GM18909 (cell line): ENCODE measurements around the gene TRIM14.
A peak's percentile ranks its signal among the peaks of the same experiment; 100 is the strongest.
"Not testable (repeated sequence)": the region's sequence is repeated elsewhere in the genome, so short reads cannot be mapped to it uniquely, and the experiment has no call there.

Source experiments
- ATAC-seq: cut with Tn5 transposase; IDR thresholded peaks from one replicate; pipeline ENCODE4 v1.9.1; 2021; ENCODE audit warnings: mild to moderate bottlenecking; ENCODE audit not compliant: unreplicated experiment, poor library complexity

TRIM14 gene

GRCh38 chr9:98142182-98142907, 23.3 kb upstream of the TRIM14 start:
- ATAC-seq = no peak

- ATAC-seq = no peak
Observed at GRCh38 chr9:98140503-98140902, 21.5 kb upstream of the TRIM14 start.

GRCh38 chr9:98136489-98136888, 17.5 kb upstream of the TRIM14 start:
- no peak for ATAC-seq

- ATAC-seq = no peak
Observed at GRCh38 chr9:98135938-98136337, 16.9 kb upstream of the TRIM14 start.

- ATAC-seq = no peak
Observed at GRCh38 chr9:98135558-98135934, 16.5 kb upstream of the TRIM14 start.

- ATAC-seq = no peak
Observed at GRCh38 chr9:98134702-98135557, 15.9 kb upstream of the TRIM14 start.

DNA sequence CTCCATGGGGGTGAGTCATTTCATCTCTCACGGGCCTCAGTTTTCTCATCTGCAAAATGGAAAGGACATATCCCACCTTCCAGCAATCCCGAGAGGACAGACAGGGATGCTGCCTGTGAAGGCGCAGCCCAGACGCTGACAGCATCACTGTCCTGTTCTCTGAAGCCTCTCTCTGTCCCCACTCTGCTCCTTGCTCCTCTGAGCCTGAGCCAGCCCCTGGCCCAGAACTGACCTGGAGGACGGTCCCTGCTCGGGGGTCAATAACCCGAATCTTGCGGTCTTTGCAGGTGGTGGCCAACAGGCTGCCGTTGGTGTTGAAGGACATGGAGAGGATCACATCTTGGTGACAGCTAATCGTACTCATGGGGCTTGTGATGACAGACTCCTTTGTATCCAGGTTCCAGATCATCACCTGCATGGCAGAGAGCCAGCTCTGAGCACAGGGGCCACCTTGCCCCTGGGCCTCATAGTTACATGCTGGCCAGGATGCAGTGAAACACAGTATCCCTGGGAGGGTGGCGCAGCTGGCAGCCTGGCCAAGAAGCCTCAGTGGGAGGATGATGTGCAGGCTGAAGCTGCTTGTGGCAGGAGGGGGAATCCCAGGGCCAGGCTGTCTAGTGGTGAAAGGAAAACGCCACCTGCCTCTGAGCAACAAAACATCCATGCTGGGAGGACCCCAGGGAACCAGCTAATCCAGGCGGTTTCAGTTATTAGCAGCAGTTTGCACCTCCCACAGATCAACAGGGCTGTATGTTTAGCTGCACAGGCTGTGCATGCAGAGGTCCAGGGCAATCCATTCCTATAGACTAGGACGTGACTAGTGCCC, 14.0 kb upstream of the TRIM14 start:
- ATAC-seq = no peak

DNA sequence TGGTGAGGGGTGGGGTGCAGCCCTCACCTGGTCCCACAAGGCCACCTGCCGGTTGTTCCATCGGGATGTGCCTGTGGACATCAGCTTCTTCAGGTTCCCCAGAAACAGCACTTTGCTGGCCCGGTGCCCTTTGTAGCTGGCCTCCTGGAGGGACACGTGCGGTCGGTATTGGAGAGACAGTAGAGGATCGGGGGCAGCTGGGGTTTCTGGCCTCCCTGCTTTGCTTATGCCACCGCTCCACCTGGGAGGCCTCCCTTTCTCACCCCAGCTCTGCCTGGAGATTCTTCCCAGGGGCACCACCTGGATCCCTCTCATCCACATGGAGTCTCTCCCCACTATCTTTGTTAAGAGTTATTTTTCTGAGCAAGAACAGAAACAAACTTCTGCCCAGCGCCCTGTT, 13.1 kb upstream of the TRIM14 start:
- ATAC-seq = no peak

GRCh38 chr9:98130576-98131228, 11.7 kb upstream of the TRIM14 start:
- no peak for ATAC-seq

DNA sequence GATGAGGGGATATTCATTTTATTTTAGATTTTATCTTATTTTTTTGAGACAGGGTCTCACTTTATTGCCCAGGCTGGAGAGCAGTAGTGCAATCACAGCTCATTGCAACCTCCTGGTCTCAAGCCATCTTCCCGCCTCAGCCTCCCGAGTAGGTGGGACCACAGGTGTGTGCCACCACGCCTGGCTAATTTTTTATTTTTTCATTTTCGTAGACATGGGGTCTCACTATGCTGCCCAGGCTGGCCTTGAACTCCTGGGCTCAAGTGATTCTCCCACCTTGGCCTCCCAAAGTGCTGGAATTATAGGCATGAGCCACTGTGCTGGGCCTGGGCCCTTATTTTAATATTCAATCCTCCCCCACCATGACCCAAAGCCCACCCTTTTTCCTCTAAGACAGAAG, 11.0 kb upstream of the TRIM14 start:
- not testable (repeated sequence) for ATAC-seq

DNA sequence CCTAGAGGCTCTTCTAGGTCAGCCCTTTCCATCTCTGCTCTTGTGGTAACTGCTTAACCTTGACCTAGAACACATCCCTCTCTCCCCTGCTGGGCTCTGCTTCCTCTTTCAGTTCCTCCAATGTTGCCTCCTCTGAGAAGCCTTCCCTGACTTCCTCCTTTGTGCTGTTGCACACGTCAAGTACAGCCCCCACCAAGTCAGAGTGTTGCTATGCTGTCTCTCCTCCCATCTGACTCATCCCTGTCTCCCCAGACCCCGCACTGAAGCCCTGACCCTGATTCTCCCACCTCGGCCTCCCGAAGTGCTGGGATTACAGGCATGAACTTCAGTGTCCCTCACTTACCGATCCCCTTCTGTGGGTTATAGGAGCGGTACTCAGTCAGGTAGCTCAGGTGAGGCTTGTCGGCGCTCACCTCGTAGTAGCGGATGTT, 10.4 kb upstream of the TRIM14 start:
- peak; percentile 76 for ATAC-seq

DNA sequence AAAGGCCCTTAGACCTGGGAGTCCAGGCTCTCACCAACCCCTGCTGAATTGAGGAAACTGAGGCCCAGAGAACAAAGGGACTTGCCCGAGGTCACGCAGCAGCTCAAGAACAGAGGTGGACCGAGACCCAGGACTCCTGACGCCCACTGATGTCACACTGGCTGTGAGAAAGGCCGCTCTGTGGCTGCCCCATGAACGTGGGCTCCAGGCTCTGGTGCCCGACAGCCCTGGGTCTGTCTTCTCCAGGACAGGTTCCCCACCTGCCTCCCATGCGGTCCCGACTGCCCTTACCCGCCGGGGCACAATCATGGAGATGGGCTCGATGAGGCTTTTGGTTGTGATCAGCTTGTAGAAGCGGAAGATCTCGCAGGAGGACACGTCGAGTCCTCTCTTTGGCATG, 9.3 kb upstream of the TRIM14 start:
- ATAC-seq = no peak

DNA sequence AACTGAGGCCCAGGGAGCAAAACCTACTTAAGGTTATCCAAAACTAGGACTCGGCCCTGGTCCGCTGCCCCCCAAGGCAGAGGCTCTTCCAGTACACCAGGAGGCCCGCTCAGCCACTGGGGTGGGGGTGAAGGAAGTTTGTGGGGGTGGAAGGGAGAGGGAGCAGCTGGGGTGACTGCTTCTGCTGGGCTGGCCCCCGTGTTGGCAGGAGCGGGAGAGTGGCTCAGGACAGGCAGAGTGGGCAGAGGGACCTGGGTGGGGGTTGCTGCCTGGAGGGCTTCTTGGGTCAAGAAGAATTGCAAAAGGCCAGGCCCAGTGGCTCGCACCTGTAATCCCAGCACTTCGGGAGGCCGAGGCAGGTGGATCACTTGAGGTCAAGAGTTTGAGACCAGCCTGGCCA, 8.2 kb upstream of the TRIM14 start:
- ATAC-seq = no peak

DNA sequence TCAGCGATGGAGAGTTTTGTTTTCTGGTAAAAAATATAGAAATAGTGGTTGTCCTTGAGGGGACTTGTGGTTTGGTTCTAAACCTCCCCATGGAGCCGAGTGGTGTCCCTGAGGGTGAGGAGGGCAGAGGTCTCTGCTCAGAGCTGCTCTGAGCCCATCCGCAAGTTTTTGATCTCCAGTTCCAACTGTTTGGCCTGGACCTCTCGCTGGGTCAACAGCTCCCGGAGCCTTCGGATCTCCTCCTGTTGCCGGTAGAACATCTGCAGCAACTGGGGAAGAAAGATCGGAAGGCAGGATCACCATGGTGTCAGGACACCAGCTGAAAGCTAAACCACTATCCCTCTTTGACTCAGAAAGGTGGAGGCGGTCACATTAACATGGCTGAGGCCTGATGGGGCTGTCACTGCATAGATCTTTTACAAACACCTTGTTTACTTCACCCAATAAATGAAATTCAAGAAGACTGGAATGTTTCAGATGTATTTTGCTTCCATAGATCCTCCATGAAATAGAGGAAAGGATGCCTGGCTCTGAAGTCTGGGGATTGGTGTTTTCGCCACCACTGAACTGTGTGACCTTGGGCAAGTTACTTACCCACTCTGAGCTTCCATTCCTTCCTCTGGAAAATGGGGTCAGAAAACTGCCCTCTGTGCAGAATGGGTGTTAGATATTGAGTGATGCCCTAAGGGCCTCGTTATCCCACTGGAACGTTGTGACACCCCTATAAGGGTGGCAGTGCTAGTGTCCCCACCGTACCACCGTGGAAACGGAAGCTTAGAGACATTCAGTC, 5.8 kb upstream of the TRIM14 start:
- ATAC-seq = no peak

GRCh38 chr9:98124091-98124490, 5.1 kb upstream of the TRIM14 start:
- not testable (repeated sequence) for ATAC-seq

DNA sequence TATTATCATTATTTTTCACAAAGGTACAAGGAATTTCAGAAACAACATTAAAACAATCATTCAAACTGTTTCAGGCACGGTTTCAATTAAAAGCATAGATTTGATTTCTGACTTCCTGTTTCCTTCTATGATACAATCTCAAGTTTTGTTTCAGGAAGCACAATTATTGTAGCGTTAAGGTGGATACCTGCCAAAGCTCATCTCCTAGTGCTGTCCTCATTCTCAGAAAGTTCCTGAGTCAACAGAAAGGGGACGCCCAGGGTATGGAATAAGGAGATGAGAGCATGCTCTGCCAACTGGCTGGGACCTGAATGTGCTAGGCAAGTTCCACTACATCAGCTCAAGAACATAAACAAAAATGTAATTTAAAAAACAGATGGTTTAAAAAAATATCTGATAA, 2.0 kb upstream of the TRIM14 start:
- no peak for ATAC-seq

GRCh38 chr9:98120476-98120875, 1.5 kb upstream of the TRIM14 start:
- no peak for ATAC-seq

- ATAC-seq = peak; percentile 50
Observed at GRCh38 chr9:98117984-98118639, 910 bp downstream of the TRIM14 start.

DNA sequence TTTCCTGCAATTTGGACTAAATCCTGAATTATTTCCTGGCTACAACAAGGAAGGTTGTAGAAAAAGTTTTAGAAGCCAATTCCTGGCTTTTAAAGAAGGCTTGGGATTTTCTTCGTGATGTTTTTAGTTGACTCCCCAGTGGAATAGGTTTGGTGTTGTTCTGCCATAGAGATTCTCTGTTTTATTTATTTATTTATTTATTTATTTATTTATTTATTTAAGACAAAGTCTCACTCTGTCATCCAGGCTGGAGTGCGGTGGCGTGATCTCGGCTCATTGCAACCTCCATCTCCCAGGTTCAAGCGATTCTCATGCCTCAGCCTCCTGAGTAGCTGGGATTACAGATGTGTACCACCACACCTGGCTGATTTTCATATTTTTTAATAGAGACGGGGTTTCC, 1.9 kb downstream of the TRIM14 start:
- ATAC-seq = not testable (repeated sequence)
